DND-41 (cell line): ENCODE data around the gene TMED5.

Experiments
- CTCF ChIP-seq: IDR thresholded peaks from 2 replicates; pipeline ENCODE4 v1.5.1; 2012; ENCODE audit warnings: borderline replicate concordance, low read length, moderate library complexity, mild to moderate bottlenecking; ENCODE audit not compliant: poor library complexity, severe bottlenecking; ENCODE audit errors: extremely low read depth
- EZH2 ChIP-seq: IDR thresholded peaks from 3 replicates; pipeline ENCODE4 v1.6.1; 2012; ENCODE audit warnings: borderline replicate concordance, low read depth, mild to moderate bottlenecking, moderate library complexity, low read length, inconsistent platforms; ENCODE audit not compliant: severe bottlenecking

- no peak for TF ChIP-seq CTCF
- no peak for TF ChIP-seq EZH2
These were observed 10.2 kb upstream of the TMED5 start for GRCh38 chr1:93190432-93190831.
